KBM-7 (cell line): Measurements from ENCODE around the gene PARPBP.
"Not testable (repeated sequence)": the region's sequence is repeated elsewhere in the genome, so short reads cannot be mapped to it uniquely, and the experiment has no call there.

Experiments used
- DNase-seq: peaks from one replicate; pipeline ENCODE4 v3.0.0-alpha.2; 2015
- in situ Hi-C: fragments of 300-500 bp; cut with MboI; formaldehyde crosslinking; loops from 2 replicates; pipeline ENCODE4 v1.14.3; 2020; ENCODE audit warnings: low sequenced_read_pairs, low pct_unique_long_range_greater_than_20kb, mixed read lengths

The PARPBP gene, protein sequence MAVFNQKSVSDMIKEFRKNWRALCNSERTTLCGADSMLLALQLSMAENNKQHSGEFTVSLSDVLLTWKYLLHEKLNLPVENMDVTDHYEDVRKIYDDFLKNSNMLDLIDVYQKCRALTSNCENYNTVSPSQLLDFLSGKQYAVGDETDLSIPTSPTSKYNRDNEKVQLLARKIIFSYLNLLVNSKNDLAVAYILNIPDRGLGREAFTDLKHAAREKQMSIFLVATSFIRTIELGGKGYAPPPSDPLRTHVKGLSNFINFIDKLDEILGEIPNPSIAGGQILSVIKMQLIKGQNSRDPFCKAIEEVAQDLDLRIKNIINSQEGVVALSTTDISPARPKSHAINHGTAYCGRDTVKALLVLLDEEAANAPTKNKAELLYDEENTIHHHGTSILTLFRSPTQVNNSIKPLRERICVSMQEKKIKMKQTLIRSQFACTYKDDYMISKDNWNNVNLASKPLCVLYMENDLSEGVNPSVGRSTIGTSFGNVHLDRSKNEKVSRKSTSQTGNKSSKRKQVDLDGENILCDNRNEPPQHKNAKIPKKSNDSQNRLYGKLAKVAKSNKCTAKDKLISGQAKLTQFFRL

DNA sequence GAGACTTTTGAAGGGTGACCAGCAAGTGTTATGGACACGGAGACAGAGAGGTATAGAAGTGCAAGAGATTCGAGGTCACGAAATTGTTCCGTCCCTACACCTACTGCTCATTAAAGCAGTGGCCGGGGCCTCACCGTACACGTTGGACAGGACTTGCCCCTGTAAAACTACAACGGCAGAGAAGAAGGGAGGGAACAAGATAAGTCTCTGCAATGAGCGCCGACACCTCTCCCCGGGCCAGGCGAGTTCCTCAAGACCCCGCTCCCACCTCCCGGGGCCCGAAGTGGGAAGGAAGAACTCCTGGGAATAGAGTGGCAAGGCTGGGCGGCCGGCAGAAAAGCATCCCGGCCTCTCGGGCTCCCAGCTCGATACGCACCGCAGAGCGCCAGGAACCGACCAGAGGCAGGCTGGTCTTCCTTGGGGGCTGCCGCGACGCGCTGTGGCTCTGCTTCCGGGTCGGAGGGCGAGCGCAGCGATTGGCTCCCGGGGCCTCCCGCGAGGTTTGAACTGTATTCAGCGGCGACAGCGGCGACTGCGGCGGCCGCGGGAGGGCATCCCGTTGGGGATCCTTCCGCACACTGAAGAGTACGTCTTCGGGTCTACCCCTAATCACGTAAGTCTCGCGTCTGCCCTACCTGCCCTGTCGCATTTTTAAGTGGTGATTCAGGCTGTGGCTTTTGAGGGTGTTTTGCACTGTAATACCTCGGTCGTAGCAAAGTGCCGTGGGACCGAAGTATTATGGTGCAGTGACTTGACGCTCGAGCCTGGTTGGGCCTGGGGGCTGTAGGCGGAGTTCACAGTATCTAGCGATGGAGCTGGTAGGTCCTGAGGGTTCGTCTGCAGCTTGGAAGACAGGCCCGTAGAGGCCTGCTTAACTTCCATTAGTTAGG is at the start of gene PARPBP, which contains the start of gene NUP37:
Gene PARPBP, plus strand, starts transcription at position 510 of the 890 bp plus-strand sequence. CDS start 3,706 bp downstream, outside the sequence.
Gene NUP37, minus strand, starts transcription at position 441 of the 890 bp plus-strand sequence. CDS start 1,596 bp downstream, outside the sequence.
- DNase-seq: peak; percentile 93
- in situ Hi-C loops: no loop called here

DNA sequence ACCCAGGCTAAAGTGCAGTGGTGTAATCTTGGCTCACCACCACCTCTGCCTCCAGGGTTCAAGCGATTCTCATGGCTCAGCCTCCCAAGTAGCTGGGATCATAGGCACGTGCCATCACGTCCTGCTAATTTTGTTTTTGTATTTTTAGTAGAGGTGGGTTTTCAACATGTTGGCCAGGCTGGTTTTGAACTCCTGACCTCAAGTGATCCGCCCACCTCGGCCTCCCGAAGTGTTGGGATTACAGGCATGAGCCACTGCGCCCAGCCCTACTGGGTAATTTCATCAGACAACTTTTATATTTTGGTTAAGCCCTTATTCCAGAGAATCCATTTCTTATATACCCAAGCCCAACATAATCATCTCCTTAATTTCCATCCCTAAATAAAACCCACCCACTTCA is 47.9 kb upstream of the PARPBP start:
- in situ Hi-C loops: not testable (repeated sequence)

DNA sequence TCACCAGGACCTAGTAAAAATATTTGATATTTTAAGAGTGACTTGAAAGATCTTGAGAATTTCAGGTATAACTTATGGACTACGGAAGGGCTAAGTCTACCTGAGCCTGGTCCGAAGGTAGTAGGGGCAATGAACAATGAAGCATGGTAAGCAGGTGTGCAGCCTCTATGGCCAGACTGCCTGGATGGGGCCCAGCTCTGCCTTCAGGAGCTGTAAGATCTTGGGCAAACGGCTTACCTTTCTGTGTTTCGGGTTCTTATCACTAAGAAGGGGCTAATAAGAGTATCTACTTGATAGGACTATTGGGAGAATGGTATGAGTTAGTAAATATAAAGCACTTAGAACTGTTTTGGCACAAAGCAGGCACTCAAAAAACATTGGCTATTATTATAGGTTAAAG is 39.1 kb upstream of the PARPBP start:
- in situ Hi-C loops: no loop called here
- DNase-seq: no peak

More for the DNA sequence above, 47.9 kb upstream of the PARPBP start:
- not testable (repeated sequence) for DNase-seq

DNA sequence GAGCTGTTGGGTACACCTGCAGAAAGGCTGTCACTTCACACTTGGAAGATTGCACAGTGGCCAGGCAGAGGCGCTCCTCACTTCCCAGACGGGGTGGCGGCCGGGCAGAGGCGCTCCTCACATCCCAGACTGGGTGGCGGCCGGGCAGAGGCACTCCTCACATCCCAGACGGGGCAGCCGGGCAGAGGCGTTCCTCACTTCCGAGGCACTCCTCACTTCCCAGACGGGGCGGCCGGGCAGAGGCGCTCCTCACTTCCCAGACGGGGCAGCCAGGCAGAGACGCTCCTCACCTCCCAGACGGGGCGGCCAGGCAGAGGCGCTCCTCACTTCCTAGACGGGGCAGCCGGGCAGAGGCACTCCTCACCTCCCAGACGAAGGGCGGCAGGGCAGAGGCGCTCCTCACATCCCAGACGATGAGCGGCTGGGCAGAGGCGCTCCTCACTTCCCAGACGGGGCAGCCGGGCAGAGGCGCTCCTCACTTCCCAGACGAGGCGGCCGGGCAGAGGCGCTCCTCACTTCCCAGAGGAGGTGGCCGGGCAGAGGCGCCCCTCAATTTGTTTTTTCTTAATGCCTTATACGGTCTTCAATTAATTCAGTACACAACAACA is 30.7 kb upstream of the PARPBP start:
- in situ Hi-C loops, DNase-seq: not testable (repeated sequence)

DNA sequence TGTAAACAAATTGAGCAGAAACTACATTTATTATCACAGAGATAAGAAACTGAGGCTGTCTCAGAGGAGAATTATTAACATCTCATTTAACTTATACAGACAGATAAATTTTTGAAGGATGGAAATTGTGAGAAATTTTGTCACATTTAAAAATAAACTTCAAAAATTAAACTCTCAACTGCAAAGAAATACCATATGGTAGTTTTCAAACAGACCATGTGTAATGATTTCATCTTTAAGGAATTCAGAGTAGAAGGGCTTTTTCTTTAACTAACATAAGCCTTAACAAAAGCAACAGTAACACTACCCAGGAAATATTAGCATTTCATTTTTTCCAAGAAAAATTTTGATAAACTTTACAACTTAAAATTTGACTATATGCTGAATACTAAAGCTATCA is 26.7 kb upstream of the PARPBP start:
- no peak for DNase-seq
- in situ Hi-C loops: no loop called here

DNA sequence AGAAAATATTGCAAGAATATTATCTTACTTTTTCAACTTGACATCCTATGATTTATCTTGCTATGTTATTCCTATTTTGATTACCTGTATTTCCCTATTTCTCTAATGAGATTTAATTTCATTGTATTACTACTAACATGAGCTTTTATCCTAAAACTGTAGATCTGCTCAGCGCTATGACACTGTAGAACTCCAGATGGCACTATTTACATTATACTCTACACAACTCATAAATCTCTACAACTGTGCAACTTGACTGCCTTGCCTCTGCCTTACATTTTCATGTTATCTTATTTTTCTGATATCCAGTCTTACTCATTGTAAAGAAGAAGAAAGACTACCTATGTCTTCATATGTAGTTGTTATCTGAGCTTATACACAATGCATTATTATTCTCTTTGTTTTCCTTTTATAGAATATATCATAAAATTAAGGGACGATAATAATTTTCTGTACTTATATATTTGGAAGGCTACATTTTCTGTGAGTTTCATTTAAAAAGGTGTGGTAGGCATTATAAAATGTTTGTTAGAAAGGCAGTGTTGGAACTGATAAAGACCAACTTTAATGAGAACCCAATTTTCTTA is 24.2 kb upstream of the PARPBP start:
- peak; percentile 40 for DNase-seq
- in situ Hi-C loops: no loop called here

DNA sequence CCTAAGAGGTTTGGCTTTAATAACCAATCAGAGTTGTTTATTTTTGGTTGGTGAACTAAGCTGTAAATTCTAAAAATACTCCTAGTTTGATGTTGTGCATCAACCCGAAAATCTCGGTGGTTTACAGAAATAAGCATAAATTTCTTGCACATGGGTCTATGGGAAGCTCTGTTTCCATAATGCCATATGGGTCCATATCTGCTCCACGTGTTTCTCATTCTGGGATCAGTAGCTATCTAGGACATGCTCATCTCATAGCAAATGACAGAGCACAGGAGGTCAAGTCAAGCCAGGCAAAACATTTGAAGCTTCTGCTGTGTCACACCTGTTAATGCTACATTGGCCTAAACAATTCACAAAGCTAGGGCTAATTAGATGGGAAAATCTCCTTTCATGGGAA is 23.1 kb upstream of the PARPBP start:
- no peak for DNase-seq
- in situ Hi-C loops: no loop called here

DNA sequence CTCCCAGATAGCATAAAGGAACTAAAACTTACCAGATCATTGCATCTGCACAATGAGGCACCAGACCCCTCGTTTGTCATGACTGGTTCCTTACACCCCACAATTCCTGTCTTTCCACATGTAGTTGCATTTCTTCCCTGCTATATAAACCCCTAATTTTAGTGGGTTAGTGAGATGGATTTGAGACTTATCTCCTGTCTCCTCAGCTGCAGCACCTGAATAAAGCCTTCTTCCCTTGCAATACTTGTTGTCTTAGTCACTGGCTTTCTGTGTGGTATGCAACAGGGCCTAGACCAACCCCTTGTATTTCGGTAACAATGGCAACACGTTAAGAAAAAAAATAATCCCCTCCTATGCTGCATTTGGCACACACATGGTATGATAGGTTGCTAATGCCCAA is 13.1 kb upstream of the PARPBP start:
- in situ Hi-C loops: no loop called here
- DNase-seq: no peak

DNA sequence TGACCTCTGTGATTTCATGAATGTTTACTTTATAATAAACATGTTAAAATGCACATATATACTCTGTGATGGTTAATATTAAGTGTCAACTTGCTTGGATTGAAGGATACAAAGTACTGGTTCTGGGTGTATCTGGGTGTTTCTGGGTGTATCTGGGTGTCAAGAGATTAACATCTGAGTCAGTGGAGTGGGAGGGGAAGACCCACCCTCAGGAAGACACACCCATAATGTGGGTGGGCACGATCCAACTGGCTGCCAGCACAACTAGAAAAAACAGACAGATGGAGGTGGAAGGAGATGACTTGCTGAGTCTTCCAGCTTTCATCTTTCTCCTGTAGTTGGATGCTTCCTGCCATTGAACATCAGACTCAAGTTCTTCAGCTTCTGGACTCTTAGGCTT is 12.0 kb upstream of the PARPBP start:
- DNase-seq: no peak
- in situ Hi-C loops: no loop called here

DNA sequence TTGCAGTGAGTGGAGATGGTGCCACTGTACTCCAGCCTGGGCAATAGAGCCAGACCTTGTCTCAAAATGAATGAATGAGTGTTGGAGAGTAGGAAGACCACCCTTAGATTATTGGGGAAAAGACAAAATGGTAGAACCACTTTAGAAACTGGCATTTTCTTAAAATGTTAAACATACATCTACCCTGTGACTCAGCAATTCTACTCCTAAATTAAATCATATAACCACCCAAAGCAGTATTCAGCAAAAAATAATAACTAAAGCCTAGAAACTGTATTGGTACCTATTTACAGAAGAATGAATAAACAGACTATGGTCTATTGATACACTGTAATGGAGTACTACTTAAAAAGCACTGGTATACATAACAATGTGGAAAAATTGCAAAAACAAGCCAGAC is 9.2 kb upstream of the PARPBP start:
- DNase-seq: no peak
- in situ Hi-C loops: no loop called here

DNA sequence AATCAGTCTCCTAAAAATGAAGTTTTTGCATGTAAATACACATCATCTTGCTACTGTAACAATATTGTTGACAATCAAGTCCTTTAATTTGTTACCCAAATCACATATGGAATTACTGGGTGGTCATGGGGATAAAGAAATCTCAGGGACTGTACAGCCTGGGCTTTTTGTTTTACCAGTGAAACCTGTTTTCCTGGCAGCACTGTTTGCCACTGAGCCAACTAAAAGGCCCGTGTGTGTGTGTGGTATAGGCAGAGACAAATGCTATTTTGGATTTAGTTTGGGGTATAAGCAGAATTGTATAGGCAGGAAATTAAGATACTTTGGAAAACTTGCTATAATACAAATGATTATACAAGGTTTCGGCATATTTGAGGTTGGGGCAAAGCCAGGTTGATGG is 5.8 kb upstream of the PARPBP start:
- in situ Hi-C loops: no loop called here
- no peak for DNase-seq

DNA sequence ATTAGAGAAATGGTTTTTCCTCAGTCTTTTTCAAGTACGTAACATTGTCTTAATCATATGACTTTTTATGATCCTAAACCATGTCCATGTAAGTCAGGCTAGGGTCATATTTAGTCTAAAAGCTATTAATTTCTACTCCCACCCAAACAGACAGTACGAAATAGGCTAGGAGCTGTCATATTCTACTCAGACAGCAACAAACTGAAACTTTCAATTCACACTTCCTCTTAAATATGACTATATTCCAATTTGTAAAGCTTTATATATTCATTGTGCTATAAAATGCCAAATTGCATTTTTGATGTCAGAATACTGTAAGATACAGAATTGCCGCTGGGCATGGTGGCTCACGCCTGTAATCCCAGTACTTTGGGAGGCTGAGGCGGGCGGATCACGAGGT is 3.6 kb upstream of the PARPBP start:
- in situ Hi-C loops: no loop called here
- no peak for DNase-seq

DNA sequence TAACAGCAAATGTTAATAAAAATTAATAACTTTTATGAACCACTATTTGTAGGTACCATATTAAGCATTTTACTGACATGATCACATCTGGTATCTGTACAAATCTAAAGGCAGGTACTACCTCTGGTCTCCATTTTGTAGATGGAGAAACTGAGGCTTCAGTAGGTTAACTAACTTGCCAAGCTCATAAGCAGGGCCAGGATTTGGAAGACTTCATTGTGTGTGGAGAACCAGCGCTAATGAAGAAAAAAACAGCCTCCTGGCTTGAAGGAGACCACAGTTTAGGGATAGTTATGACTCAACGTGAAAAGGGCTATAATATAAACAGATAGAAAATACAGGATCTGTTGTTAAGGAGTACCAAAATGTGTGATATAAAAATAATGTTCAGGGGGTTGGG is 1.1 kb upstream of the PARPBP start:
- in situ Hi-C loops: no loop called here
- DNase-seq: no peak

DNA sequence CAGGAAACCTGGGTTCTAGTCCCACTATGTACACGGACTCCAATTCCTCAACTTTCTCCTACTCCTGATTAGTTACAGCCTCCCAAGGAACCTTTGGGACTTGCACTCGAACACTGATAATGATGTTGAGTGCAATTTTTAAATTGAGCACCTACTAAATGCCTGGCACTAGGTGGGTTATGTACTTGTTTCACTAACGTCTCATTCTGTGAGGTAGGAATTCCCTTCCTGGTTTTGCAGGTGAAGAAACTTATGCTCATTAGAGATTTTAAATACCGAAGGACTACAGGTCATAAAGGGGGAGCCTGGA is 536 bp downstream of the PARPBP start:
- in situ Hi-C loops: no loop called here
- DNase-seq: no peak

DNA sequence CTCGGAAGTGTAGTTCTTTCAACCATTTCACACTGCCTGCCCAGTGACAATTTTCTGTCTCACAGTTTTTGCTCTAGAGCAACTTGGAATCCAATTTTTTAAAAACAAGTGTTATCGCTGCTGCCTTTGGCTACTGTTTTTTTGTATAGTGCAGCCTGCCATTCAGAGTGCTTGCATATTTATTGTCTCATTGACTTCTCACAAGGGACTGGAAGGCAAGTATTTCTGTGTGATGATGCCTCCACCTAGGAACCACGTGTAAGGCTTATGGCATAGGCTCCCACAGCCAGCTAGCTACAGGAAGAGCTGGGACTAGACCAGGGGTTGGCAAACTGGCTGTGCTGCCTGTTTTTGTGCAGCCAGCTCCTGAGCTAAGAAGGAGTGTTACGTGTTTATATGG is 903 bp downstream of the PARPBP start:
- DNase-seq: peak; percentile 53

DNA sequence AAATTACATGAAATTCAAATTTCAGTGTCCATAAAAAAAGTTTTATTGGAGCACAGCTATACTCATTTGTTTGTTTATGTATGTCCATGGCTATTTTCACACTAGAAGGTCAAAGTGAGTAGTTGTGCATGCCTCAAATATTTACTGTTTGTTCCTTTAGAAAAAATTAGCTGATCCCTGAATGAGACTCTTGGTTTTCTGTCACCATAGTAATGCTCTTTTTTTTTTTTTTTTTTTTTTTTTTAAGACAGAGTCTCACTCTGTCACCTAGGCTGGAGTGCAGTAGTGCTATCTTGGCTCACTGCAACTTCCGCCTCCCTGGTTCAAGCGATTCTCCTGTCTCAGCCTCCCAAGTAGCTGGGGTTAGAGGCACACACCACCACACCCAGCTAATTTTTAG is 1.3 kb downstream of the PARPBP start:
- DNase-seq, in situ Hi-C loops: not testable (repeated sequence)

More for the DNA sequence above, 903 bp downstream of the PARPBP start:
- in situ Hi-C loops: no loop called here

DNA sequence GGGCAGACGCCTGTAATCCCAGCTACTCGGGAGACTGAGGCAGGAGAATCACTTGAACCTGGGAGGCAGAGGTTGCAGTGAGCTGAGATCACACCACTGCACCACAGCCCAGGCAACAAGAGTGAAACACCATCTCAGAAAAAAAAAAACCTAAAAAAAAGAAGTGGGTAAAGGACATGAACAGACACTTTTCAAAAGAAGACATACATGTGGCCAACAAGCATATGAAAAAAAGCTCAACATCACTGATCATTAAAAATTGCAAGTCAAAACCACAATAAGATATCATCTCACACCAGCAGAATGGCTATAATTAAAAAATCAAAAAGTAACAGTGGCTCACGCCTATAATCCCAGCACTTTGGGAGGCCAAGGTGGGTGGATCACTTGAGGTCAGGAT is 10.7 kb downstream of the PARPBP start:
- DNase-seq, in situ Hi-C loops: not testable (repeated sequence)

DNA sequence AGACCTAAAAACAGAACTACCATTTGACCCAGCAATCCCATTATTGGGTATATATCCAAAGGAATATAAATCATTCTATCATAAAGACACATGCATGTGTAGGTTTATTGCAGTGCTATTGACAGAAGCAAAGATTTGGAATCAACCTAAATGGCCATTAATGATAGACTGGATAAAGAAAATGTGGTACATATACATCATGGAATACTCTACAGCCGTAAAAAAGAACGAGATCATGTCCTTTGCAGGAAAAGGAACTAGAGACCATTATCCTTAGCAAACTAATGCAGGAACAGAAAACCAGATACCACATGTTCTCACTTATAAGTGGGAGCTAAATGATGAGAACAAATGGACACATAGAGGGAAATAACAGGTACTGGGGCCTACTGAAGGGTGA is 11.5 kb downstream of the PARPBP start:
- DNase-seq, in situ Hi-C loops: not testable (repeated sequence)

DNA sequence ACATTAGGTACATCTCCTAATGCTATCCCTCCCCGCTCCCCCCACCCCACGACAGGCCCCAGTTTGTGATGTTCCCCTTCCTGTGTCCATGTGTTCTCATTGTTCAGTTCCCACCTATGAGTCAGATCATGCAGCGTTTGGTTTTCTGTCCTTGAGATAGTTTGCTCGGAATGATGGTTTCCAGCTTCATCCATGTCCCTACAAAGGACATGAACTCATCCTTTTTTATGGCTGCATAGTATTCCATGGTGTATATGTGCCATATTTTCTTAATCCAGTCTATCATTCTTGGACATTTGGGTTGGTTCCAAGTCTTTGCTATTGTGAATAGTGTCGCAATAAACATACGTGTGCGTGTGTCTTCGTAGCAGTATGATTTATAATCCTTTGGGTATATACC is 17.6 kb downstream of the PARPBP start:
- DNase-seq, in situ Hi-C loops: not testable (repeated sequence)
